OCI-LY1 (cell line): Measurements from ENCODE around the gene QKI.

Experiments
- CTCF ChIP-seq: fragments of 200-600 bp; sonication (generic), shearing (Covaris generic); IDR thresholded peaks from 2 replicates; pipeline ENCODE4 v1.5.1; 2017; ENCODE audit warnings: mild to moderate bottlenecking, antibody characterized with exemption, low read length, moderate library complexity, mixed read lengths
- EZH2 ChIP-seq: fragments of 200-600 bp; sonication (generic), shearing (Covaris generic); IDR thresholded peaks from 2 replicates; pipeline ENCODE4 v1.8.0; 2017; ENCODE audit warnings: borderline replicate concordance, mixed run types, mild to moderate bottlenecking, antibody characterized with exemption, low read length, moderate library complexity, mixed read lengths

- no peak for TF ChIP-seq CTCF
- no peak for TF ChIP-seq EZH2
Measured at GRCh38 chr6:163402616-163403015, 11.9 kb upstream of the QKI start.
